HFFc6 (cell line): ENCODE results near the gene PORCN. TPM values are rescaled to one million over a fixed set of nuclear protein-coding genes. Genes with fewer than 3 reads are reported as not detected.

Experiments
- DNase-seq: peaks from one replicate; pipeline ENCODE4 v3.0.0-alpha.2; 2018
- H3K27ac Mint-ChIP-seq: 2 replicates; pipeline ENCODE4 v1.8.0; 2020; ENCODE audit warnings: mild to moderate bottlenecking, mixed read lengths
- H3K27me3 Mint-ChIP-seq: 2 replicates; pipeline ENCODE4 v1.8.0; 2021; ENCODE audit warnings: mild to moderate bottlenecking, moderate library complexity, mixed read lengths; ENCODE audit not compliant: insufficient read depth
- H3K36me3 Mint-ChIP-seq: 2 replicates; pipeline ENCODE4 v1.8.0; 2021; ENCODE audit warnings: low read depth, mixed read lengths
- H3K4me1 Mint-ChIP-seq: 2 replicates; pipeline ENCODE4 v1.8.0; 2020; ENCODE audit warnings: low read depth, mixed read lengths
- H3K4me3 Mint-ChIP-seq: 2 replicates; pipeline ENCODE4 v1.8.0; 2020; ENCODE audit warnings: mild to moderate bottlenecking, moderate library complexity, mixed read lengths
- H3K9me3 Mint-ChIP-seq: 2 replicates; pipeline ENCODE4 v1.8.0; 2020; ENCODE audit warnings: mild to moderate bottlenecking, mixed read lengths
- CTCF ChIP-seq: fragments of 200-600 bp; sonication (generic); IDR thresholded peaks from 2 replicates; pipeline ENCODE4 v1.5.0; 2021; ENCODE audit warnings: antibody characterized with exemption, mild to moderate bottlenecking
- total RNA-seq, 6 experiments: library from RNA; stranded (reverse); fragmentation: NEBNext Ultra II Directional; extraction: Animal tissue kit (Norgen Biotek cat#: 25700); gene quantifications; 2 replicates in 1 of 6; 3 replicates in 5 of 6; pipeline ENCODE4 v1.2.3, GENCODE V29; 2021

PORCN gene
- total RNA-seq, 6 experiments from 2014 or later = 9.0 to 13.8 (median 10.7) TPM

GRCh38 chrX:48509619-48510018 lies 827 bp downstream of the PORCN start:
- Mint-ChIP-seq H3K27me3 (no peaks in the 10 kb centered on the region; the same call in 1 of the 2 replicates), H3K27ac (peak overlapping the region; percentile 75; the same call in 1 of the 2 replicates), H3K36me3 (no peaks in the 10 kb centered on the region), H3K9me3 (no peaks in the 10 kb centered on the region), H3K4me1 (peaks cover 15% of the 10 kb centered on the region; the same call in 1 of the 2 replicates), H3K4me3 (peak overlapping the region; percentile 91)
- TF ChIP-seq CTCF = no peak
- no peak for DNase-seq

GRCh38 chrX:48511560-48511959 lies 2.8 kb downstream of the PORCN start:
- H3K36me3 Mint-ChIP-seq = peaks cover 4% of the 10 kb centered on the region; the same call in 1 of the 2 replicates
- H3K4me3 Mint-ChIP-seq = no peak overlapping the region
- TF ChIP-seq CTCF = peak; percentile 62
- DNase-seq = no peak
- peaks cover 20% of the 10 kb centered on the region for H3K4me1 Mint-ChIP-seq
- H3K9me3 Mint-ChIP-seq = no peaks in the 10 kb centered on the region
- H3K27ac Mint-ChIP-seq = no peak overlapping the region
- no peaks in the 10 kb centered on the region; the same call in 1 of the 2 replicates for H3K27me3 Mint-ChIP-seq

GRCh38 chrX:48512371-48512935 lies 3.7 kb downstream of the PORCN start:
- no peaks in the 10 kb centered on the region for H3K9me3 Mint-ChIP-seq
- no peak for DNase-seq
- no peak overlapping the region for H3K4me3 Mint-ChIP-seq
- H3K36me3 Mint-ChIP-seq = peaks cover 4% of the 10 kb centered on the region; the same call in 1 of the 2 replicates
- H3K27ac Mint-ChIP-seq = no peak overlapping the region
- H3K27me3 Mint-ChIP-seq = no peaks in the 10 kb centered on the region; the same call in 1 of the 2 replicates
- peaks cover 20% of the 10 kb centered on the region for H3K4me1 Mint-ChIP-seq
- no peak for TF ChIP-seq CTCF

GRCh38 chrX:48513670-48514069 lies 4.9 kb downstream of the PORCN start:
- DNase-seq = no peak
- H3K9me3 Mint-ChIP-seq = no peaks in the 10 kb centered on the region
- H3K27ac Mint-ChIP-seq = no peak overlapping the region
- peaks cover 4% of the 10 kb centered on the region; the same call in 1 of the 2 replicates for H3K36me3 Mint-ChIP-seq
- peaks cover 20% of the 10 kb centered on the region for H3K4me1 Mint-ChIP-seq
- no peak overlapping the region for H3K4me3 Mint-ChIP-seq
- no peak for TF ChIP-seq CTCF
- H3K27me3 Mint-ChIP-seq = no peaks in the 10 kb centered on the region; the same call in 1 of the 2 replicates

GRCh38 chrX:48514126-48514806 lies 5.5 kb downstream of the PORCN start:
- Mint-ChIP-seq H3K36me3 (peaks cover 4% of the 10 kb centered on the region; the same call in 1 of the 2 replicates), H3K27ac (no peak overlapping the region), H3K4me3 (no peak overlapping the region), H3K4me1 (peaks cover 20% of the 10 kb centered on the region), H3K9me3 (no peaks in the 10 kb centered on the region), H3K27me3 (no peaks in the 10 kb centered on the region; the same call in 1 of the 2 replicates)
- no peak for DNase-seq
- TF ChIP-seq CTCF = no peak
